ENCODE measurements around the gene ASPG.

Gene ASPG

DNA sequence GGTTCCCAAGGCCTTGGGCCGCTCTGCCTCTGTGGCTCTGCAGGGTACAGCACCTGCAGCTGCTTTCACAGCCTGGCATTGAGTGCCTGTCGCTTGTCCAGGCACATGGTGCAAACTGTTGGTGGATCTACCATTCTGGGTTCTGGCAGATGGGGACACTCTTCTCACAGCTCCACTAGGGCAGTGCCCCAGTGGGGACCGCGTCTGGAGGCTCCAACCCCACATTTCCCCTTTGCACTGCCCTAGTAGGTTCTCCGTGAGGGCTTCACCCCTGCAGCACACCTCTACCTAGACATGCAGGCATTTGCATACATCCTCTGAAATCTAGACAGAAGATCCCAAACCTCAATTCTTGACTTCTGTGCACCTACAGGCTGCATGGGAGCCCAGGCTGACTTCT, 19.2 kb upstream of the ASPG start:
- no peaks in the 10 kb centered on the region for H3K4me1 ChIP-seq (ENCODE audit: control insufficient read depth, low read length)
- H3K27ac ChIP-seq (ENCODE audit: low read depth, low read length): no peak overlapping the region
- H4K20me1 ChIP-seq (ENCODE audit: control insufficient read depth, insufficient read depth, low read depth, low read length): no peaks in the 10 kb centered on the region
- TF ChIP-seq CTCF (IDR thresholded peaks at IDR 0.05; ENCODE audit: low read depth, low read length, poor library complexity, severe bottlenecking) (no peak), EZH2phosphoT487 (IDR thresholded peaks at IDR 0.05; ENCODE audit: borderline replicate concordance, low read length) (no peak)
- no peaks in the 10 kb centered on the region for H3F3A ChIP-seq (ENCODE audit: control insufficient read depth, insufficient read depth)
- H3K4me2 ChIP-seq (ENCODE audit: low read length): no peak overlapping the region
- H3K9me3 ChIP-seq (ENCODE audit: control insufficient read depth, insufficient read depth, low read length): peaks cover 13% of the 10 kb centered on the region; the same call in 1 of the 2 replicates
- no peak overlapping the region for H3K4me3 ChIP-seq (ENCODE audit: low read length)
- peaks cover 3% of the 10 kb centered on the region; the same call in 1 of the 2 replicates for H3K27me3 ChIP-seq (ENCODE audit: control insufficient read depth, low read length)
- H3K9me2 ChIP-seq (replicated peaks; ENCODE audit: control insufficient read depth, low read length): no peaks in the 10 kb centered on the region
- H3K79me2 ChIP-seq (ENCODE audit: control insufficient read depth, low read length): no peaks in the 10 kb centered on the region
- no peaks in the 10 kb centered on the region for H3K36me3 ChIP-seq (ENCODE audit: control insufficient read depth, low read length)

DNA sequence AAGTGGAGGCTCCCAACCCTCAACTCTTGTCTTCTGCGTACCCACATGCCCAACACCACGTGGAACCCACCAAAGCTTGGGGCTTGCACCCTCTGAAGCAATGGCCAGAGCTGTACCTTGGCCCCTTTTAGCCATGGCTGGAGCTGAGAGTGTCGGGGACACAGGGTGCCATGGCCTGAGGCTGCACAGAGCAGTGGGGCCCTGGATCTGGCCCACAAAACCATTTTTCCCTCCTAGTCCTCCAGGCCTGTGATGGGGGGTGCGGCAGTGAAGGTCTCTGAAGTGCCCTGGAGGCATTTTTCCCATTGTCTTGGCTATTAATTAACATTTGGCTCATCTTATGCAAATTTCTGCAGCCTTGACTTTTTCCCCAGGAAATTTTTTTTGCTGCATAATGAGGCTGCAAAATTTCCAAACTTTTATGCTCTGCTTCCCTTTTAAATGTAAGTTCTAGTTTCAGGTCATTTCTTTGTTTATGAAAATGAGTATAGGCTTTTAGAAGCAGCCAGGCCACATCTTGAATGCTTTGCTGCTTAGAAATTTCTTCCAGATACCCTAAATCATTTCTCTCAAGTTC, 18.7 kb upstream of the ASPG start:
- Histone ChIP-seq H3F3A (ENCODE audit: control insufficient read depth, insufficient read depth) (no peaks in the 10 kb centered on the region), H3K27me3 (ENCODE audit: control insufficient read depth, low read length) (peaks cover 3% of the 10 kb centered on the region; the same call in 1 of the 2 replicates), H3K9me3 (ENCODE audit: control insufficient read depth, insufficient read depth, low read length) (peaks cover 13% of the 10 kb centered on the region; the same call in 1 of the 2 replicates), H3K79me2 (ENCODE audit: control insufficient read depth, low read length) (no peaks in the 10 kb centered on the region), H3K4me3 (ENCODE audit: low read length) (no peak overlapping the region), H3K4me1 (ENCODE audit: control insufficient read depth, low read length) (no peaks in the 10 kb centered on the region), H4K20me1 (ENCODE audit: control insufficient read depth, insufficient read depth, low read depth, low read length) (no peaks in the 10 kb centered on the region), H3K36me3 (ENCODE audit: control insufficient read depth, low read length) (no peaks in the 10 kb centered on the region), H3K9me2 (replicated peaks; ENCODE audit: control insufficient read depth, low read length) (no peaks in the 10 kb centered on the region), H3K27ac (ENCODE audit: low read depth, low read length) (no peak overlapping the region), H3K4me2 (ENCODE audit: low read length) (no peak overlapping the region)
- TF ChIP-seq CTCF (IDR thresholded peaks at IDR 0.05; ENCODE audit: low read depth, low read length, poor library complexity, severe bottlenecking): no peak
- no peak for TF ChIP-seq EZH2phosphoT487 (IDR thresholded peaks at IDR 0.05; ENCODE audit: borderline replicate concordance, low read length)

- no peak overlapping the region for H3K4me3 ChIP-seq (ENCODE audit: low read length)
- H3K4me2 ChIP-seq (ENCODE audit: low read length): no peak overlapping the region
- no peaks in the 10 kb centered on the region for H3K79me2 ChIP-seq (ENCODE audit: control insufficient read depth, low read length)
- no peaks in the 10 kb centered on the region for H3K27me3 ChIP-seq (ENCODE audit: control insufficient read depth, low read length)
- H3K9me2 ChIP-seq (replicated peaks; ENCODE audit: control insufficient read depth, low read length): no peaks in the 10 kb centered on the region
- H4K20me1 ChIP-seq (ENCODE audit: control insufficient read depth, insufficient read depth, low read depth, low read length): no peaks in the 10 kb centered on the region
- TF ChIP-seq CTCF (IDR thresholded peaks at IDR 0.05; ENCODE audit: low read depth, low read length, poor library complexity, severe bottlenecking): no peak
- TF ChIP-seq EZH2phosphoT487 (IDR thresholded peaks at IDR 0.05; ENCODE audit: borderline replicate concordance, low read length): no peak
- H3K9me3 ChIP-seq (ENCODE audit: control insufficient read depth, insufficient read depth, low read length): peaks cover 26% of the 10 kb centered on the region
- H3K36me3 ChIP-seq (ENCODE audit: control insufficient read depth, low read length): no peaks in the 10 kb centered on the region
- H3K4me1 ChIP-seq (ENCODE audit: control insufficient read depth, low read length): no peaks in the 10 kb centered on the region
- no peaks in the 10 kb centered on the region for H3F3A ChIP-seq (ENCODE audit: control insufficient read depth, insufficient read depth)
- no peak overlapping the region for H3K27ac ChIP-seq (ENCODE audit: low read depth, low read length)
Observed at GRCh38 chr14:104069541-104069940, 16.0 kb upstream of the ASPG start.

All from DOHH2 (cell line).